HG03135 (cell line): ENCODE measurements around the gene ITSN2.
"Not testable (repeated sequence)": the region's sequence is repeated elsewhere in the genome, so short reads cannot be mapped to it uniquely, and the experiment has no call there.

Experiments
- ATAC-seq: cut with Tn5 transposase; IDR thresholded peaks from one replicate; pipeline ENCODE4 v1.9.1; 2021; ENCODE audit warnings: mild to moderate bottlenecking, moderate library complexity; ENCODE audit not compliant: unreplicated experiment

Gene ITSN2

DNA sequence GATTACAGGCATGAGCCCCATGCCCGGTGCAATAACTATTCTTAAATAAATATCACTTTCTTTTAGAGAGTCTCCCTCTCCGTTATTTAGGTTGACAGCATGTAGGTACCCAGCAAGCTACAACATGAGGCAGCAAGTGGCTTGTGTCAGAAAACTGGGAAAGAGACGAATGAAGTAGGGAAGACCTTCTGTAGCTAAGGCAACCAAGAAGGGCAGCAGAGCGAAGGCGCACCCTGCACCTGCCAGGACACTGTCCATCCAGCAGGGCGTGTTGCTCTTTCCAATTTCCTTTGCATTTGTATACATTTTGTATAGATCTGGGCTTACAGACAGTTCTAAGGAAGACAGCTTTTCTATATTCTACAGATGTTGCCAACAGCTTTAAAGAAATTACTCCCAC is 137.4 kb downstream of the ITSN2 start:
- no peak for ATAC-seq

DNA sequence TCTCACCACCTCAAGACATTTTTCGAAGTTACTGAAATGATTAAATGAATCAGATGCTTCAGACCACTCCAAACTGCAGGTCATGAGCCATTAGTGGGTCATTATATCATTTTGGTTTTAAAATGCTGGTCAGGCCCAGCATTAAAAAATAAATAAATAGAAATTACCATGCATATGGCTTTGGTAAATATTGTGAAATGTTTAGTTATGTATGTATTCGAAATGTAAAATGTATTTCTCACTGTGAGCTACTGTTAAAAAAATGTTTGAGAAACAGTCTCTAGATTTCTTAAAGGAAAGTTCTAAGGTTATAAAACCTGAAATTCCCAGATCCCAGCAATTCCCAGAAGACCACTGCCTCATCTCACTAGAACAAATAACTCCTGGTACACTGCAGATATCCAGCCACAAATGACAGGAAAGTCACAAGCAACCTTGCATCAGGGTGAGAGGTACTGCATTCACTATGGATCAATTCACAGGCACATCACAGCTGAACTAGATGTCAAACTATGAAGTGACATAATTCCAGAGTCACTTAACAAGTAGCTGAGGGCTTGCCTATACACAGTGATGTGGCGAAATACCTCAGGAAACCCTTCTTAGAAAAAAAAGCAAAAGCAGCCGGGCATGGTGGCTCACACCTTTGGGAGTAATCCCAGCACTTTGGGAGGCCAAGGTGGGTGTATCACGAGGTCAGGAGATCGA is 138.8 kb downstream of the ITSN2 start:
- ATAC-seq, result no peak

DNA sequence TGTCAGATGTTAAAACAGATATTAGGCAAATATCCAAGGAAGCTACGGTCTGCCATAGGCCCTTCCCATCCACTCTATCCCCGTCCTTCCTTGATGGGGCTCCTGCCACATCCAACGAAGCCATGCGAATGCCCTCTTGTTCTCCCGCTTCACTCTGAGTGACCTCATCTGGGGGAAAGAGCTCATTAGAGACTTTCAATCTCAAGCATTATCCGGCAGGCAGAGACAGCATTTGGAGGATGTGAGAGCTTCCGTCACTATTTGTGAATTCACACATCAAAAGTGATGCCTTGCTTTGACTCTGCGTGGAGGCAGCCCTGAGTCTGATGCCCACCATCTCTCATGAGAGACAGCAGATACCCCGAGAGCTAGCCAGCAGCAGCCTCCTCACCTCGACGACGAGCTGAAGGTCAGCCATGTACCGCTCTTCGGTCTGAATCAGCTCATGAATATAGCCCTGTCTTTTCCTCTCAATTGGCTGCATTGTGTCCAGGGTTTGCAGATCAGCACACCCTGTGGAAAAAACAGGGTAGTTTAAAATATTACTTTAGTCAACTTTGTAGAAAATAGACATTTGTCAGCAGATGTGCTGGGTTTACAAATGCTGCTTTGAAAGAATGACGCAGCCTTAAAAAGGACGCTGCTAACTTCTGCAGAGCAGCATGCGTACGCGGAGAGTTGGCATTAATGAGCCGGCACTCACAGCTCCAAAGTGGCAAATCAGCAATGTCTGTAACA is 139.6 kb downstream of the ITSN2 start:
- no peak for ATAC-seq

DNA sequence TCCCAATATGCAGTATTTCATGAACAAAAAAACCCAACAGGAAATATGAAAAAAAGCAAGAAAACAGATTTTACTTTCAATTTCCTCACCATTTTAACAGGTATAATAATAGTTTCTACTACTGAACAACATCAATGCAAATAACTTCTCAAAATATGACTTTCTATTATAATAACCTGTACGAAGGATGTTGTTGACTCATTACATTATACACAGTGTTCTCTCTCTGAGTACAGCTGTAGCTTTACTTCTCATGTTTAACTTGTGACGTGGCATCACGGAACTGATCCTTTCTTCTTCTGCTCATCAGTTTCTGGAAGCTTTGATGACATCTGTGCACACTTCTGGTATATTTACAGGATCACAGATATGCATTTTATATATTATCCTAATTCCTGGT is 145.5 kb downstream of the ITSN2 start:
- peak; percentile 90 for ATAC-seq

DNA sequence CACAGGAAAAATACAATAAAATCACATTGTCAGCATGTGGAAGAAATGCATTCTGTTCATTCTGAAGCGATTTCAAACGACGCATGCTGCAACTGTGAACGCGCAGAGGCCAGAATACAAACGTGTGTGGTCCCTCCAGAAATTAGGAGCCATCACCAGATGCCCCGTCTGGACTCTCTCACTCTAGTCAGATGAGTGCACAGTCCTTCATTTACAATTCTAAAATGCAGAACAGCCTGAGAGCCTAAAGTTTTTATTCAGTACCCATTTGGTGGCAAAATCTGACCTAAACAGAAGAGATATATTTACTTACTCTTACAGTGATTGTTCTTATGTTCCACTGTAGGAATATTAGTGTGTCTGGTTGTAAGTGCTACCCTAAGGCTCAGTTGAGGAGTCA is 148.9 kb downstream of the ITSN2 start:
- no peak for ATAC-seq

DNA sequence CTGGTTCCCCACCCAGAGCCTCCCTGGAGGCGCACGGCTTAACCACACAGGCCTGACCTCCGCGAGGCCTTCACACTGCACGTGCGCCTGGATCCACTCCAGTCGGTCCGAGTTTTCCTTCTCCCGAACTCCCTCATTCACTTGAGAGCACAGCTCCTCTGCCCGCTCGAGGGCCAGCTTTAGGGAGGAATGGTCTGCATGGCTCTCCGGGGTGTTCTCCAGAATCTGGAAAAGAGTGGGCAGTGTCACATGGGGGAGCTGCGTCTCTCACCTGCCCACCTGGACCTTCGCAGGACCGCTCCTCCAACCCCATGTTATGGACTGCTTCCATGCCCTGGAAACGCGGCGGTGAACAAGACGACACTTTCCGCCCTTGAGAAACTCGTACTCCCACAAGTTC is 149.6 kb downstream of the ITSN2 start:
- no peak for ATAC-seq

DNA sequence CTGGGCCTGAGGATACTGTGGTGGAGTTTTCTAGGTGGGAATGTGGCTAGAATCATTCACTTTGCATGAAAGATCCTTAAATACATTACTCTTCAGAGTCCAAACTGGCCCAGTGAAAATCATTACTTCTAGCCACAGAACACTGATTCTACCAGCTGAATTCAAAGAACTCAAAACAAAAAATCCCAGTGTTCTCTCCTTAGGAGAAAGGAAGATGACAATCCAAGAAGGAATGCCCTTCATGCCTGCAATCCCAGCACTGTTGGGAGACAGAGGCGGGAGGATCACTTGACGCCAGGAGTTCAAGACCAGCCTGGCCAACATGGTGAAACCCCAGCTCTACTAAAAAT is 150.3 kb downstream of the ITSN2 start:
- no peak for ATAC-seq

DNA sequence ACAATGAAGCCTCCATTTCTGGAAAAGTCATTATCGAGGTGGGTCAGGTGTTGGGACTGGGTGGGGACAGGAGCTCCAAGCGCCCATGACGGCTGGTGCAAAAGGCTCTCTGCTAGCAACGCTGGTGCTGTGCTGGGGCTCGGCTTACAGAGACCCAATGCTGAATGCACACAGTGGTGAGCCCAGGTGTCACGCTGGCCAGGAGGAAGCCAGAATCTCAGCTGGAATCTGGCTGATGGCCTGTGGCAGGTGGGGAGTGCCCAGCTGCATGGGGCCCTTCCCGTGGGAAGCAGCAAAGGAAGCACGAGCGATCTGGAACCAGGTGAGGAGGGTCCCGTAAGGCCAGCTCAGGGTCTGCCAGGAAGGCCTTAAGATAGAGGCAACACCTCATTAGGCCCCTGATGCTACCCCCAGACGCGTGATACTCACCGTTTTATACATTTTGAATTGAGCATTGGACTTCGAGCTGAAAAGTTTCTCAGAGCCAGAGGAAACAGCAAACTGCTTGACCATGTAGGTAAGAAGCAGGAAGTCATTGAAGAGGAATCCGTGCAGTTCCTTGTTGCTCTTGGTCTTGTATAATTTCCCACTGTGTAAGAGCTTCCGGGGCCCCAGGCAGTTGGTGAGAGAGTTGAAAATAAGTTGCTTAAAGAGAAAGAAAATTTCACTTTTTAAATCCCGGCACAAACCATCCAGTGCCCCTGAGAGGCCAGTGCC is 150.8 kb downstream of the ITSN2 start:
- no peak for ATAC-seq

DNA sequence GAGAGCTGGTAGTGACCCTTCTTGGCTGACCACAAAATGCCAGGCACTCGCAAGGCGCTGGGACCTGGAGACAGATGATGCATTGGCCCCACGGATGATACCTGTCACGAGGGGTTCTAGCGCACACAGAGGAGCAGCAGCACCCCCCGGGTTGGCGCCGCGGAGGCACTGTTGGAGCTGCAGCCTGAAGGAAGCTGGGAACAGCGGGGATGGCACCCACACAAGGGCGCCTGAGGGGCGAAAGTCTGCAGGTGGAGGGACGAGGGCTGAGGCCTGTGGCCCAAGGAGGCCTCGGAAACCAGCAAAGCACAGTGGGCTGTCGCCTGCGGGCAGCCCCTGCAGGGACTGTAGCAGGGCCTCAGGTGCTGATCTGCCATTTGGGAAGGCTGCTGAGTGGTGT is 151.8 kb downstream of the ITSN2 start:
- no peak for ATAC-seq

DNA sequence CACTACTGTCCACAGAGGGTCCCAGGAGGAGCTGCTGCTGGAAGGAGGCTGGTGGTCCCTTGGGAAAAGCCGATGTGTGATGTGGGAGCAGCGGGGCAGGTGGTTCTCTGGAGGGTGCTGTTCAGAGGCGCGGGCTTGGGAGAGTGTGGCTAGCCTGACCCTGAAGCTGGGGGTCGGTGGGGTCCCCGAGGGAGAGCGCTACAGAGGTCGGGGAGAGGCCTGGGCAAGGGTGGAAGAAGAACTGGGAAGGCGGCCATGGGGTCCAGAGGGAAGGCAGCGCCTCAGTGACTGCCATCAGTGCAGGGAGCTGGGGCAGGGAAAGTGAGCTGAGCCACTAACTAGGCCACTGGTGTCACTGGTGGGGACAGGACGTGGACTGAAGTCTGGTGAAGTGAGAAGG is 153.0 kb downstream of the ITSN2 start:
- ATAC-seq, result no peak

DNA sequence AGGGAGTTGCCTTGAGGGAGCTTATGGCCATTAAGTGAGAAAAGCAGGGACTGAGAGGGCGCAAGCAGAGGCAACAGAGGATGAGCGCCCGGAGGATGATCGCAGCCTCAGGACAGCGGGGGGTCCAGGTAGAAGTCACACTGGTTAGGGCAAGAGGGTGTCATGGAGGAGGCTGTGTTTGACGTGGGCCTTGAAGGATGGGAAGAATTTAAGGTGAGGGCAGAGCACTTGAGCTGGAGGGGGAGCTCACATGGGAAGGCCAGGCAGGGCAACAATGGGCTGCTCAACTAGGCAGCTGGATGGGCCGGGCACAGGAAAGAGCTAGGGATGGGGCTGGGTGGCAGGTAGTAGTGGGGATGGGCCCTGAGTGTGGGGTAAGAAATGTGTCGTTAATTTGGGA is 153.6 kb downstream of the ITSN2 start:
- no peak for ATAC-seq

DNA sequence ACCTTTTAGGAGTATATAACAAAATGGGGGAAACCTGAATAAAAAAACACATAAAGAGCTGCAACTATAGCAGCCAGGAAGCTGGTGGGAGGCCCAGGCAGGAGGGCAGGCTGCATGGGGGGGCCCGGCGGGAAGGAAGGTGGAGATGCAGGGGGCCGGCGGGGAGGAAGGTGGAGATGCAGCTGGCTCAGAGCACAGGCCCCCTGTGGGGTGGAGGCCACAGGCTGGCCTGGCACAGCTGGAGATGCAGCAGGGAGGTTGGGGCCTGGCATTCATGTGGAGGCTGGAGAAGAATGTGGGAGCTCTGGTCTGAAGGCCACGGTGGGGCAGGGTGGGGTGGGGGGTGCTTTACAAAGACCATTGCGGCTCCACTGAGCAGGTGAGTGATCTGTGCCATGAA is 154.1 kb downstream of the ITSN2 start:
- no peak for ATAC-seq

DNA sequence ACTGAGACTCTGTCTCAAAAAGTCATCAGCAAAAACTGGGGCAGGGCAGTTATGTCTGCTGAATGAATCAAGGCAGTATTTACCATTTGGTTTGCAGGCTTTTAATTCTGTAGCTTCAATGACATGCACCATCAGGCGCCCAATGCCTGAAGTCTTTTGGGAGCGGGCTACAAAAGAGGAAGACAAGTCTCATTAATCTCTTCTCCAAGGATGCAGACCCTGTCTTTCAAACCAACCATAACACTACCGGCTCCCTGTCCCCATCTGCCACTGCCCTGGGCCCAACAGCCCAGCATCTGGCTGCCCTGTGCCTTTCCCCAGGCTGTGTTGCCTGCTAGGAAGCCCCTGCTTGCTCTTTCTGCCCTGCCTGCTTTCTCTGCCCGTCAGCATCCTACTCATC is 155.2 kb downstream of the ITSN2 start:
- ATAC-seq, result no peak

DNA sequence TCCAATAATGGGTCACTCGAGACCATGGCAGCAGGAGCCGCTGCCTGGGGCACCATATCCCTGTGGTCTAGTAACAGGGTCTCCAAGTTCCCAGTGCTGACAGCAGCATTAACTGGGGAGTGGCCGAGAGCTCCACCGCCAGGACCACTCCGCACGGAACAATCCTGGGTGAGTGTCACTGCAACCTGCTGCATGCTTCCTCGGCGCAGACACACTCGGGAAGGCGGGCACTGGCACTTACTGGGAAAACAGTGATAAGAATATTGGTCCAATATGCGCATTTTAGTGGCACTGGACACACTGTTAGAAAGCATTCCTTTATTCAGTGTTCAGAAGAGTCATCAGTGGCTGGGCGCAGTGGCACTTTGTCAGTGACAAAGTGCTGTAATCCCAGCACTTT is 155.8 kb downstream of the ITSN2 start:
- ATAC-seq, result no peak

DNA sequence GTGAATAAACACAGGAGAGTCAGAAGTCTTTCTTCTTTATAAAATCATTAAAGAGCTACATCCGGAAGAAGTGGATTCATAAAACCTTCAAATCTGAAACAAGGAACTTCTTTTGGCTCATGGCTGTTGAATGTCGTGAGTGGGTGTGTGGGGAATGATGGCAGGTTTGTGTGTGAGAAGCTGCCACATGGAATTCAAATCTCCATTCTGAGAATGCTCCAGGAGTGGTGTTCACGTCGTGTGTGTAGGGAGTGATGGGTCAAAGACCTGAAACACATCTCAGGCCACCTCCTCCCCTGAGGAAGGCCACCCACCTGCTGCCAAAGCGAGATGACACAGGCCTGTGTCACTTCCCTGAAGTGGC is 156.6 kb downstream of the ITSN2 start:
- ATAC-seq, result no peak

DNA sequence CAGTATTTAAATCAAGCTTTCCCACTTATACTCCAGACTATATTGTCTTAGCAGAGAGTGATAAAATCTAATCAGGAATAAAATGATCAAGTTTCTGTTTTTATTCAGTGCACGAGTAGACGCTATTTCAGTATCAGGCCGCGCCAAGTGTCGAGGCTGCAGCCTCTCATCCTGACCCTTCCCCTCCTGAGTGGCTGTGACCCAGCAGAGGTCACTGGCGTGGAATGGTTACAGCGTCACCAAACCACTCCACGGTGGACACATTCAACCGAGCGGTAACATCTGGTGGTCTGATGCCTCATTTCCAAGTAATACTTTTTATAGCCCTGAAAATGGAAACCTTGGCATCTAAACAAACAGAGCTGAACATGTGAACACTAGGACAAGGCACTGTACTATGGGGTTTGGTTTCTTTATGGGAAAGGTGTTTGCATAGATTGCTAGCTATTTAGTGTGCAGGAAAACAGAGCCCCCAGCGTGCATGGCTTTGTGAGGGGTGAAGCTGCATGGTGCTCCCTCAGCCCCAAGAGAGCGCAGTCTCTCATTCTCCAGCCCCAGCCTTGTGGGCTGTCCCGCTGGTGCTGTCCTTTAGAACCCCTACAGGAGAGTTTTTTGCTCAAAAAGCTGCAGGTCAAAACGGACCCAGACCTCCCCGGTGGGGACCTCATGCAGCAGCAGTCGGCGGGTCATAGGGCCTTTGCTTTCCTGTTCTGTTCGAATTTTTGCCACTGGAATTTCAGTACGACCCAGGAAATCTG is 157.1 kb downstream of the ITSN2 start:
- no peak for ATAC-seq

DNA sequence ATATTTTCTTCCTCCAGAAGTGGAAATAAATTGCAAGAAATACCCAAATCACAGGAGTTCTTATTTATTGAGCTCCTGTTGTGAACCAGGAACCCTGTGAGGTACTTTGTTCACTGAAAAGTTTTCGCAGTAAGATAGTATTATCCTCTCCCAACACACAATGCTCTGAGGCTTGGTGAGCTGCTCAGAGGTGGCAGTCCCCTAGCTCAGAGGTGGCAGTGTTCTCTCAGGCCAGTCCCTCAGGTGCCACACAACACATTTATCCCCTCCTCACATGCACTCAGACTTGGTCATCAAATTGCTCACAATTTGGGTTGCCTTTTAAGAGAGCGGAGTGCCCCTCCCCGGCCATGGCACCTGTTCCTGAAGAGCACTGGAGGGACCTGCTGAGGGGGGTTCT is 159.5 kb downstream of the ITSN2 start:
- ATAC-seq, result no peak

DNA sequence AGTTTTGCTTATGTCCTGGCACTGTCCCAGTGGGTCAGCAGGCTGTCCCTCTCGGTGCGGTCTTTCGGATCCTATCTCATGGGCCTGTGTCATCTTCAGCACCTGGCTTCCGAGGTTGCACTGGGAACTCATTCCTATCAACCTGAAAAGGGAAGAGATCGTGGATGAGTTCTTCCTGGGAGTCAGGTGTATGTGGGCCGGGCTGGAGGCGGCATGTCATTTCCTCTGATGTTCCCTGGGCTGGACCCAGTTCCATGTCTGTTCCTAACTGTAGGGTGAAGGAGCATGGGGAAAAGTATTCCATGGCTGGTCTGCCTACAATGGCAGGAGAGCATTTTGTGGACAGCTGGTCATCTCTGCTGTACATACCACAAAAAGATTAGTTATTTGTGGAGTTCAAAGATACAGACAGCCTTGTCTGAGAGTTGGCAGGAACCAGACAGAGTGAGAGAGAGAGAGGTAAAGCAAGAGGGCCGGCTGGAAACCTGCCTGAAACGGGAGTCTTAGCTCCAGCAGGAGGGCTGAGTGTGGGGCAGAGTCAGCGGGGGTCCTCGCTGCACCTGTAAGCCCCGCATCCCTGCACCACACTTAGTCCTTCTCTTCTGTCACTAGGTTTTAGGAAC is 160.3 kb downstream of the ITSN2 start:
- no peak for ATAC-seq

DNA sequence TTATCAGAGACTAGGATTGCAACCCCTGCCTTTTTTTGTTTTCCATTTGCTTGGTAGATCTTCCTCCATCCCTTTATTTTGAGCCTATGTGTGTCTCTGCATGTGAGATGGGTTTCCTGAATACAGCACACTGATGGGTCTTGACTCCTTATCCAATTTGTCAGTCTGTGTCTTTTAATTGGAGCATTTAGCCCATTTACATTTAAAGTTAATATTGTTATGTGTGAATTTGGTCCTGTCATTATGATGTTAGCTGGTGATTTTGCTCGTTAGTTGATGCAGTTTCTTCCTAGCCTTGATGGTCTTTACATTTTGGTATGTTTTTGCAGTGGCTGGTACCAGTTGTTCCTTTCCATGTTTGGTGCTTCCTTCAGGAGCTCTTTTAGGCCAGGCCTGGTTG is 163.1 kb downstream of the ITSN2 start:
- not testable (repeated sequence) for ATAC-seq

DNA sequence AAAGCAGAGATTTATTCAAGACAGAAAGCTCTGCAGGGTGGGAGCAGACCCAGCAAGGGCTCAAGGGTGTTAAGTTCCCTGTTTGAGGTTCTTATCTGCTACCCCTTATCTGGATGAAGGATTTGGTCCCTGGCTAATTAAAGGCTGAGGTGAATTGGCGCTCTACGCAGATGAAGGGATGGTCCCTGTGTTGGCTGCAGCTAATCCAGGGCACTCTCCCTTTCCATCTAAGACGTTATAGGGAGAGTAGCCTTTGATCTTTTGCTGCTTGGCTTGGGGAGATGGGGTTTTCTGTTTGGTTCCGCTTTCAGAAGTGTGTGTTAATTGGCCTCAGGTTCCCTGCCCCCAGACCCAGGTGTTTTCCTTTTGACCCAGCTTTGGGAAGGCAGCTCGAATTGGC is 168.5 kb downstream of the ITSN2 start:
- no peak for ATAC-seq

DNA sequence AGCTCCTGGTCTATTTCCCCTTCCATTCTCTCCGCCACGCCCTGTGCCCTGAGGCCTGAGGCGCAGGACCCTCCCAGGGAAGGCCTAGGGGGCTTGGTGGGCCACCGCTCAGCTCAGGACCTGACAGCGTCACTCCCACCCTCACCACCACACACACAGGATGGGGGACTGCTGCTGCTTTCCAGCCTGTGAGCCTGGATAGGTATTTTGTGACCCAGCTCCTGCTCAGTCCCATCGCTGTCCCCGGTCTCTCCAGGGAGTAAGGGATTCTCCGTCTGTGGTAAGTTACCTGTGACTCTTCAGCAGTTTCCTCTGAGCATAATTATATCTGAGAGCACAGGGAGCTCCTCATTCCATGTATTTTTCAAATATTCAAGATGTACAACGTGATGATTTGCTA is 169.2 kb downstream of the ITSN2 start:
- no peak for ATAC-seq
